RCC 7860 (cell line): Measurements from ENCODE around the gene CTSO.

Experiments
- DNase-seq: peaks from one replicate; pipeline ENCODE4 v3.0.0-alpha.2; 2015; ENCODE audit warnings: low spot score
- FAIRE-seq: peaks from 2 replicates; lab custom pipeline; 2012; peaks lifted over from hg19 to GRCh38; lab: Jason Lieb, UNC

The CTSO gene

GRCh38 chr4:155875878-155876277 lies 77.8 kb downstream of the CTSO start:
- DNase-seq: no peak
- FAIRE-seq: no peak
